NB4 (cell line): ENCODE measurements around the gene AAR2.

Experiments used
- DNase-seq: peaks from one replicate; pipeline ENCODE4 v3.0.0; 2010; ENCODE audit warnings: low read depth
- H3K4me3 ChIP-seq: one replicate; pipeline ENCODE4 v1.5.1; 2011; ENCODE audit warnings: mild to moderate bottlenecking, low read depth, low read length, moderate library complexity
- MYC ChIP-seq: IDR thresholded peaks from 2 replicates; pipeline ENCODE4 v1.6.1; 2011; ENCODE audit warnings: low read depth, low read length
- POLR2A ChIP-seq: IDR thresholded peaks from 2 replicates; pipeline ENCODE4 v1.6.1; 2011; ENCODE audit warnings: mild to moderate bottlenecking; ENCODE audit not compliant: insufficient read length; ENCODE audit errors: extremely low read depth
- TF ChIP-seq, protein P1 (sequence below): IDR thresholded peaks from 2 replicates; pipeline ENCODE4 v1.6.1; 2011; ENCODE audit warnings: low read depth, low read length
- TF ChIP-seq, protein P2 (sequence below): IDR thresholded peaks from one replicate; pipeline ENCODE4 v1.5.1; 2012; ENCODE audit warnings: low read depth, low read length

The AAR2 gene

DNA sequence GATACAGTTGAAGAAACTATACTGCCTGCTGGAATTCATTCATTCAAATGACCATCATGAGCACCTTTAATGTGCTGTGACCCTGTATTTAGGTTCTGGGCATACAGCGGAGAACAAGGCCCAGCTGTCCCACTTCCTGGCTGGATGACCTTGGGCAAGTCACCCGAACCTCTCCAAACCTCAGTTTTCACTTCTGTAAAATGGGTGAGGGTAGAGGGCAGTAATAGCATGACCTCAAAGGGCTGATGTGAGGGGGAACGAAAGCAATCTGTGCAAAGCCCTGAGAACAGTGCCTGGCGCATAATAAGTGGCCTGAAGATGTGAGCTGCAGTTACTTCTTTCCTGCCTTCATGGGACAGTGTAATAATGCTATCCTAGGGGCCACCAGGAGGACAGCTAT lies 20.5 kb upstream of the AAR2 start:
- no peak overlapping the region for H3K4me3 ChIP-seq
- TF ChIP-seq, protein P1, sequence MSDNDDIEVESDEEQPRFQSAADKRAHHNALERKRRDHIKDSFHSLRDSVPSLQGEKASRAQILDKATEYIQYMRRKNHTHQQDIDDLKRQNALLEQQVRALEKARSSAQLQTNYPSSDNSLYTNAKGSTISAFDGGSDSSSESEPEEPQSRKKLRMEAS = no peak
- TF ChIP-seq, protein P2, sequence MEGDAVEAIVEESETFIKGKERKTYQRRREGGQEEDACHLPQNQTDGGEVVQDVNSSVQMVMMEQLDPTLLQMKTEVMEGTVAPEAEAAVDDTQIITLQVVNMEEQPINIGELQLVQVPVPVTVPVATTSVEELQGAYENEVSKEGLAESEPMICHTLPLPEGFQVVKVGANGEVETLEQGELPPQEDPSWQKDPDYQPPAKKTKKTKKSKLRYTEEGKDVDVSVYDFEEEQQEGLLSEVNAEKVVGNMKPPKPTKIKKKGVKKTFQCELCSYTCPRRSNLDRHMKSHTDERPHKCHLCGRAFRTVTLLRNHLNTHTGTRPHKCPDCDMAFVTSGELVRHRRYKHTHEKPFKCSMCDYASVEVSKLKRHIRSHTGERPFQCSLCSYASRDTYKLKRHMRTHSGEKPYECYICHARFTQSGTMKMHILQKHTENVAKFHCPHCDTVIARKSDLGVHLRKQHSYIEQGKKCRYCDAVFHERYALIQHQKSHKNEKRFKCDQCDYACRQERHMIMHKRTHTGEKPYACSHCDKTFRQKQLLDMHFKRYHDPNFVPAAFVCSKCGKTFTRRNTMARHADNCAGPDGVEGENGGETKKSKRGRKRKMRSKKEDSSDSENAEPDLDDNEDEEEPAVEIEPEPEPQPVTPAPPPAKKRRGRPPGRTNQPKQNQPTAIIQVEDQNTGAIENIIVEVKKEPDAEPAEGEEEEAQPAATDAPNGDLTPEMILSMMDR = no peak
- TF ChIP-seq MYC (no peak), POLR2A (no peak)

DNA sequence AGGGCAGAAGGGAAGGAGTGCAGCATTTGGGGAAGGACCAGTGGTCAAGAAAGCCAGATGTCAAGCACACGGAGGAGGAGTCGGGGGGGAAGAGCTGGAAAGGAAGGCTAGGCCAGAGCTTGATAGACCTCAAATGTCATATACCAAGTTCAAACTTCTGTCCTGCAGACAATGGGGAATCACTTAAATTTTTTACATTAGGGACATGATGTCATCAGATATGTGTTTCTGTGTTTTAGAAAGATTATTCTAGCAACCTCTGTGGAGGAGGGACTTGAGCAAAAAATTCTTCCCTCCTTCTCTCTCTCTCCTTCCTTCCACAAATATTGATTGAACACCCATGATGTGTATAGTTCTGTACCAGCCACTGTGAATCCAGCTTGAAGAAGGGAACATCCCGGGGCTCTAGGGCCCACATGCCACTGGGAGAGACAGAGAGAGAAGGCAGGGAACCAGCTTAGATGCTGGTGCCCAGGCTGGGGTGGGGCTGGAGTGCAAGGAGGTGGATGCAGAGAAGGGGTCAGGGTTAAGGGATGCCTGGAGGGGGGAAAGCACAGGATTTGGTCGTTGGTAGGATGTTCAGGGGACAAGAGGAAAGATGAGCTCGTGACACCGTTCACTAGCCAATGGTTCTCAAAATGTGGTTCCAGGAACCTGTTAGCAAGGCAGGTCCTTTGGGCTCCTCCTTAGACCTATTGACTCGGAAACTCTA lies 19.8 kb upstream of the AAR2 start:
- no peak overlapping the region for H3K4me3 ChIP-seq
- DNase-seq = no peak
- TF ChIP-seq, protein P1 = no peak
- TF ChIP-seq, protein P2 = no peak
- TF ChIP-seq POLR2A = no peak
- TF ChIP-seq MYC = no peak

More for the DNA sequence above, 20.5 kb upstream of the AAR2 start:
- DNase-seq = no peak

DNA sequence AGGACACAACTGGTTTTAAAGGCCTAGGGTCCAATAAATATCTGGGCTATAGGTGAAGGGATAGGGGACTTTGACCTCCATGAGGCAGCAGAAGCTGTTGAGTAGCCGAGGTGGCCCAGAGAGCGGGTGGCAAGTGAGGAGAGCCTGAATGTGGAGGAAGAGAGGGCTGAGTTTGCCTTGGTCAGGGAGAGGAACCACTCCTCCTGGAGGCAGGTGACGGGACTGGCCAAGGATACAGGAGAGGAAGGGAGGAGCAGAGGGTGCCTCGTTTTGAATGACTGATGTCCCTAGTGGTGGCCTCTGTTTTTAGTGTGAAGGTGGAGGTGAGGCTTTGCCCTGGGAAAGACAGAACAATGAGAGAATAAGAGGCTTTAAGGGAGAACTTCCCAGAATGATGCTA lies 19.1 kb upstream of the AAR2 start:
- no peak for DNase-seq
- no peak overlapping the region for H3K4me3 ChIP-seq
- no peak for TF ChIP-seq POLR2A

DNA sequence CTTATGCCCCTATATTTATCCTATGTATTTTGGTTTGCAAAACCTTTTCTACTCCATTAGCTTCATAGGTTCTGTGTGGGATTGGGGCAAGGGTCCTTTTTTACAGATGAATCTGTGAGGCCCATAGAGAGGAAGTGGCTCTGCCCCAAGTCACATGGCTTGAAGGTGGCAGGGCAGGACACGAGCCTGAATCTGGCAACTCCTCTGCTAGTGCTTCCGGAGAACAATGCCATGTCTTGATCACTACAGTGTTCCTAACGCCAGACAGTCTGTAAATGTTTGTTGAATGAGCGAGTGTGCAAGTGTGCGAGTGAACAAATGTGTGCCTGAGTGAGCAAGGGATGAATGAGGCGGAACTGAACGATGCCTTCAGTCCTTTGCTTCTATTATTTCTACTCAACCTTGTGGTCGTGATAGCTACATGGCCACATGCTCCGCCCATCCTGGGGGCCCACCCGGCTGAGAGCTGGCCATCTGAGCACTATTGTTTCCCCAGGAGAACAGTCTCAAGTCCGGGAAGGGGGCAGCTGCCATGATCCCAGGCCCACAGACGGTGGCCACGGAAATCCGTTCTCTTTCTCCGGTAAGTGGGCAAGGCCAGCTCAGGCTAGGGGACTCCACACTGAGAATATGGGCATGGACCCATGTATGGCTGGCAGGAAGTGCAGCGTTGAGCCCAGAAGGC lies 17.8 kb upstream of the AAR2 start:
- TF ChIP-seq MYC (no peak), POLR2A (no peak)
- TF ChIP-seq, protein P2 = no peak
- TF ChIP-seq, protein P1 = no peak
- no peak for DNase-seq

DNA sequence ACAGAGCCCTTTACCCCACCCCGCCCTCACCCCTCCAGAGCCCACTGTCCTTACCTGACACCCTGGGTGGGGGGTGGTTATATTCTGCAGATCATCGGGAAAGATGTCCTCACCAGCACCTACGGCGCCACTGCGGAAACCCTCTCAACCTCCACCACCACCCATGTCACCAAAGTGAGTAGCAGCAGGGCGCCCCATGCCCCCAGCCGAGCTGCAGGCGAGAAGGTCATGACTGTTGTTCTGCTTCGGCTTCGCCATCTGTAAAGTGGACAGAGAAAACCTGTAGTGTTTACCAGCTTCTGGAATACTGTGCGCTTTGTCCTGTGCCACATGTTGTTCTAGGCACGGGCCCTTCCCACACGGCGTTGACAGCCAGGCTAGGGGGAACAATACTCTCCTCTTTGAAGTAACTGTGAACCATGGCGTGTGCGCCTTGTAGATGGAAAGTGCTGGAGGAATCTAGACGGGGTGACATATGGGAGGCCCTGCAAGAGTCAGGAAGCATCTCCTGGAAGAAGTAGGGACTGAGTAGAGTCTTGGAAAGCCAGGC lies 16.5 kb upstream of the AAR2 start:
- H3K4me3 ChIP-seq = no peak overlapping the region
- TF ChIP-seq, protein P1 = no peak
- TF ChIP-seq POLR2A (no peak), MYC (no peak)
- TF ChIP-seq, protein P2 = no peak
- DNase-seq = no peak

More for the DNA sequence above, 17.8 kb upstream of the AAR2 start:
- H3K4me3 ChIP-seq = no peak overlapping the region

DNA sequence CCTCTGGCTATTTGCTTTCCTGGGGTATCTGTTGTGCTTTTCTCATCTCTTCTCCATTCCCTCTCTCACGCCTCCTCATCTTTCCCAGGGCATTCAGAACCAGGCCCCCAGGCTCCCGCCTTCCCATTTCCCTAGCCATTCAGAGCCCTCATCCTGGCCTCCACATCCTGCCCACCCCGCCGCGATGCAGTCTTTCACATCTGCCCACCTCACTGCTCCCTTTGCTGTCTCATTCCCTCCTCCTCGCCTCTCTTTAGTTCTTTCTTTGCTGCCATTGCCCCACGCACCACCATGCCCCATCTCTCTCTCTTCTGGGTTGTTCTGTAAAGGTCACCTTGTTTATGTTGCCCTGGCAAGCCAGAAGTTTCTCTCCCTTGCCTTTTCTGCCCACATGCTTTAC lies 10.6 kb upstream of the AAR2 start:
- TF ChIP-seq MYC (no peak), POLR2A (no peak)
- TF ChIP-seq, protein P1 = no peak
- TF ChIP-seq, protein P2 = no peak
- no peak for DNase-seq
- no peak overlapping the region for H3K4me3 ChIP-seq
